Gastrocnemius medialis (tissue), 4 donors: ENCODE measurements around the gene SH2D1B. TPM values are rescaled to one million over a fixed set of nuclear protein-coding genes. Genes with fewer than 3 reads are reported as not detected.

Experiments used
- ATAC-seq, 2 donors: fragments of 150-250 bp; one replicate each; pipeline ENCODE4 v1.9.1; 2016
- DNase-seq, 2 donors: peaks; one replicate each; pipeline ENCODE4 v3.0.0-alpha.2; 2019
- H3K27ac ChIP-seq, 4 donors: fragments of 200-600 bp; sonication (generic); 1 replicate in 1 of 4; 2 replicates in 3 of 4; pipeline ENCODE4 v1.5.1; 2016 to 2018; ENCODE audit warnings: mild to moderate bottlenecking in 2 of 4, moderate library complexity in 1 of 4
- H3K27me3 ChIP-seq, 3 donors: fragments of 200-600 bp; sonication (generic) in 2 of 3; 1 replicate in 1 of 3; 2 replicates in 2 of 3; pipeline versions ENCODE4 v1.5.1 to v1.6.0; 2016 to 2019; ENCODE audit warnings: mild to moderate bottlenecking in 1 of 3, moderate library complexity in 1 of 3
- H3K36me3 ChIP-seq, 2 donors: fragments of 200-600 bp; sonication (generic) in 1 of 2; one replicate each; pipeline ENCODE4 v1.5.1; 2017 to 2018
- H3K4me1 ChIP-seq, 2 donors: fragments of 200-600 bp; sonication (generic) in 1 of 2; one replicate each; pipeline ENCODE4 v1.5.1; 2016 to 2017; ENCODE audit warnings: mild to moderate bottlenecking in 2 of 2
- H3K4me3 ChIP-seq, 4 donors: fragments of 200-600 bp; sonication (generic) in 3 of 4; 1 replicate in 1 of 4; 2 replicates in 3 of 4; pipeline ENCODE4 v1.5.1; 2016 to 2019; ENCODE audit warnings: mild to moderate bottlenecking in 2 of 4
- H3K9me3 ChIP-seq, 3 donors: fragments of 200-600 bp; sonication (generic) in 2 of 3; 1 replicate in 1 of 3; 2 replicates in 2 of 3; pipeline ENCODE4 v1.5.1; 2016 to 2019
- POLR2A ChIP-seq, 2 donors: fragments of 450-650 bp; IDR thresholded peaks; one replicate each; pipeline ENCODE4 v1.6.1; 2017; ENCODE audit warnings: antibody characterized with exemption in 2 of 2, mild to moderate bottlenecking in 2 of 2, moderate library complexity in 2 of 2
- in situ Hi-C, 4 donors: fragments of 200-750 bp; cut with MboI; loops; one replicate each; pipeline versions ENCODE4 v1.15.0 to v1.8.0; 2017; ENCODE audit warnings: low sequenced_read_pairs in 4 of 4
- intact Hi-C: fragments of 100-400 bp; cut with DNase I; formaldehyde crosslinking; loops from one replicate; pipeline ENCODE4 v1.15.1; 2023; ENCODE audit warnings: low total_unique reads
- total RNA-seq, 4 donors: library from RNA; depleted of rRNA; stranded (reverse); fragments of >200 nt; gene quantifications; one replicate each; pipeline versions ENCODE4 v1.1.0 to v1.2.3, GENCODE V29; 2016
- TF ChIP-seq, protein P1 (sequence below), 5 experiments: fragments of 450-650 bp in 3 of 5; fragments of 200-600 bp in 2 of 5; sonication (generic) in 2 of 5; IDR thresholded peaks in 4 of 5; conservative IDR thresholded peaks in 1 of 5; 1 replicate in 4 of 5; 2 replicates in 1 of 5; pipeline ENCODE4 v1.5.1; 2016 to 2019; ENCODE audit warnings: antibody characterized with exemption in 5 of 5, mild to moderate bottlenecking in 3 of 5, moderate library complexity in 3 of 5

The SH2D1B gene
- total RNA-seq, 4 donors from 2014 or later, result 2.1 to 34.2 (median 4.1) TPM

DNA sequence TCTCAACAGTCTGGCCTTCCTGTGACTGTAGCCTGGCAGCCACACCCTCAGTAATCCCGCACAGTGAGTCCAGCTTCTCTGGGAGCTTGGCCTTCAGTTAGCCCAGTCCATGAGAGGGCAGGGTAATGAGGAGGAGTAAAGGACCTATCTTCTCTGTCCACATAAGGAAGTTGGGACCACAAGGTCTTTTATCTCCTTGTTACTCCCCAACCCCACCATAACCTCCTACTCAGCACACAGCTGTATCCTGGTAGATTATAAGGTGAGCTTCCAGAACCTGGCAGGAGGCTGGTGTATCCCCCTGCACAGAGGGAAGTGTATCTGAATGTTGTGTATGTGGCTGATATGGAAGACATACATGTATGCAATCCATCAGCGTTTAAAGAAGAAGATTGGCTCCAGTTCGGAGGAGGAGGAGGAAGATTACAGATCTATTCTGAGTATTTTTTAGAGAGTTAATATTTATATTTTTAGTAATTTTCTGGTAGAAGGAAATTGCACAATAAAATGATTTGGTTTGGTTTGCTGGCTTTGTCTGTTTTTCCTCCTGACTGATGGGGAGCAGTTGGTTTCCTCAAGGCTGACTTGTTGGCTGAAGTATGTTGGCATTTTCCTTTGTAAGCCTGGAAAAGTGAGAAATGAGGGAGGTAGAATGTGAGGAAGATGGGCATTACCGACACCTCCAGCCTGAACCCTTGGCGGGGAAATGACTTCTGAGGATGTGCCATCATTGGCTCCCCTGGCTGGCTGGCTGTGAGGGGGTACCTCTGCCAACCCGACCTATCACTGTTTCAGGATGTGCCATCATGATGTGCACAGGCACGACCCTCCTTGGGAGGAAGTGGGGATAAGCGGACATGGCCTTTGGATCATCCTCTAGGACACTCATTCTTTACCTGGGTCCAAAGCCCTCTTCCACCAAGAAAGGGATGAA lies 25.4 kb downstream of the SH2D1B start:
- intact Hi-C loops, result no loop called here
- Histone ChIP-seq H3K27me3 (peaks cover 0 to 6% (median 0%) of the 10 kb centered on the region in 3 donors), H3K4me3 (no peak overlapping the region), H3K27ac (no peak overlapping the region), H3K4me1 (no peaks in the 10 kb centered on the region), H3K9me3 (no peaks in the 10 kb centered on the region), H3K36me3 (no peaks in the 10 kb centered on the region)
- ATAC-seq, result no peak
- TF ChIP-seq, protein P1, sequence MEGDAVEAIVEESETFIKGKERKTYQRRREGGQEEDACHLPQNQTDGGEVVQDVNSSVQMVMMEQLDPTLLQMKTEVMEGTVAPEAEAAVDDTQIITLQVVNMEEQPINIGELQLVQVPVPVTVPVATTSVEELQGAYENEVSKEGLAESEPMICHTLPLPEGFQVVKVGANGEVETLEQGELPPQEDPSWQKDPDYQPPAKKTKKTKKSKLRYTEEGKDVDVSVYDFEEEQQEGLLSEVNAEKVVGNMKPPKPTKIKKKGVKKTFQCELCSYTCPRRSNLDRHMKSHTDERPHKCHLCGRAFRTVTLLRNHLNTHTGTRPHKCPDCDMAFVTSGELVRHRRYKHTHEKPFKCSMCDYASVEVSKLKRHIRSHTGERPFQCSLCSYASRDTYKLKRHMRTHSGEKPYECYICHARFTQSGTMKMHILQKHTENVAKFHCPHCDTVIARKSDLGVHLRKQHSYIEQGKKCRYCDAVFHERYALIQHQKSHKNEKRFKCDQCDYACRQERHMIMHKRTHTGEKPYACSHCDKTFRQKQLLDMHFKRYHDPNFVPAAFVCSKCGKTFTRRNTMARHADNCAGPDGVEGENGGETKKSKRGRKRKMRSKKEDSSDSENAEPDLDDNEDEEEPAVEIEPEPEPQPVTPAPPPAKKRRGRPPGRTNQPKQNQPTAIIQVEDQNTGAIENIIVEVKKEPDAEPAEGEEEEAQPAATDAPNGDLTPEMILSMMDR (IDR thresholded peaks at IDR 0.05 in 4 of 5, conservative IDR thresholded peaks at IDR 0.05 in 1 of 5), result no peak
- TF ChIP-seq POLR2A (IDR thresholded peaks at IDR 0.05), result no peak
- DNase-seq, result no peak
- in situ Hi-C loops, result no loop called here

DNA sequence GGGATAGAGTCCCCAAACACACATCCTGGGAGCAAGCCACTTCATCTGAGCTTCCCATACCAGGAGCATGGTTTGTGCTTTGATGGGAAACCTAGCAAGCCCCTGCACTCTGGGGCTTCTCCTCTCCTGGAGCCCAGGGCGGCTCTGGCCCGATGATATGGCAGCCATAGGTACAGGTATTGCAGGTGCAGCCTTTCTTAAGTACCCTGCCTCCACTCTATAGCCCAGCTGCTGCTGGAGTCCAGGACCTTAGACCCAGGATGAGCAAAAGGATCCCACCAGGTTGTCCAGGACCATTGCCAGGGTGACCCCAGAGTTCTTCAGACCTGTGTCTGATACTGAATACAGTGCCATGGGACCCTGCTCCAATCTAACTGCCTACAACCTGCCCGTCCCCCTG lies 26.2 kb downstream of the SH2D1B start:
- H3K4me3 ChIP-seq, result no peak overlapping the region
- no peak overlapping the region for H3K27ac ChIP-seq
- no peak for DNase-seq
- no peaks in the 10 kb centered on the region for H3K36me3 ChIP-seq
- TF ChIP-seq, protein P1 (IDR thresholded peaks at IDR 0.05 in 4 of 5, conservative IDR thresholded peaks at IDR 0.05 in 1 of 5), result no peak
- TF ChIP-seq POLR2A (IDR thresholded peaks at IDR 0.05), result no peak
- no peaks in the 10 kb centered on the region for H3K4me1 ChIP-seq
- no peaks in the 10 kb centered on the region for H3K9me3 ChIP-seq
- in situ Hi-C loops (no loop called here), intact Hi-C loops (no loop called here)
- no peak for ATAC-seq
- peaks cover 0 to 3% (median 0%) of the 10 kb centered on the region in 3 donors for H3K27me3 ChIP-seq

DNA sequence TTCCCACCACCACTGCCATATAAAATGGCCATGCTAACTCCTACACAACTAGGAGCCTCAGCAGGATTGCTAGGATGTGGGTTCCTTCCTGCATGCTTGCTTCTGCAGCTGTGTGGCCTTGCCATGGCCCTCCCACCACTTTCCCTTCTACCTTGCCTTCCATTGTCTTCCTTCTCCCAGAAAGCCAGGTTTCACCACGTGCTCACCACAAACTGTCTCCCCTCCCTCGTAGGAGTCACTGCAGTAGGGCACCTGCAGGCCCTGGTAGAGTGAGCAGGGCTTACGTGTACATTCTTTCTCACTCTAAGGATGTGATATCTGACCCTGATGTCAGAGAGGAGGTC lies 26.7 kb downstream of the SH2D1B start:
- H3K4me1 ChIP-seq, result no peaks in the 10 kb centered on the region
- no peak for ATAC-seq
- H3K4me3 ChIP-seq, result no peak overlapping the region
- in situ Hi-C loops (no loop called here), intact Hi-C loops (no loop called here)
- TF ChIP-seq POLR2A (IDR thresholded peaks at IDR 0.05), result no peak
- TF ChIP-seq, protein P1 (IDR thresholded peaks at IDR 0.05 in 4 of 5, conservative IDR thresholded peaks at IDR 0.05 in 1 of 5), result no peak
- DNase-seq, result no peak
- H3K27ac ChIP-seq, result no peak overlapping the region
- no peaks in the 10 kb centered on the region for H3K9me3 ChIP-seq
- no peaks in the 10 kb centered on the region for H3K36me3 ChIP-seq
- no peaks in the 10 kb centered on the region for H3K27me3 ChIP-seq

DNA sequence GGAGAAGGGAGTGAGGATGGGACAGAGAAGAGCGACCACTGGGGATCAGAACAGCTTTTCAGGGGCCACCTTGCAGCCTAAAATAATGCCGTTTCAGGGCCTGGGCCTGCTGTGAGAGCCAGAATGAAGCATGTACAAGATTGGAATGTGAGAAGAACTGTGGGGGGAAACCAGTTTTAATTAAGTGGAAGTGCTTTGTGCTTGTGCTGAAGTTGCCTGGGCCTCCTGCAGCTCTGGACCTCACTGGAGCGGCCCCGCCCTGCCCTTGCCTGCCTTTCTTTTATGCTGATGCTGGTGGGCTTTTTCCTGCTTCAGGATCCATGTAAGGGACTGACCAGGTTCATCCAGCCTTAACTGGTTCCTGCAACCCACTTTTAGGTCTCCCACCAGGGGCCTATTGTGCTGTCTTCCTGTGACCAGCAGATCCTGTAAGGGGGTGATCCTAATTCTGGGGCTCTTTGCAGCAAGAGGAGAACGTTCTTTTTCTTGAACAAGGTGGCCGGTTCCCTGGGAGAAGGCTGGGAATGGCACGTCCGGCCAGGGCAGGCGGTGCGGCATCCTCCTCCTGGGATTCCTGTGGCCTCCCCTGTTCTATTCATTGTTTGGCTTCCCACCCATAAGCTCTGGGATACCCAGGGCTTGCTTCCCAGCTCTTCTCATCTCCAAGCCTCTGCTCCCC lies 27.2 kb downstream of the SH2D1B start:
- in situ Hi-C loops (no loop called here), intact Hi-C loops (no loop called here)
- H3K36me3 ChIP-seq, result no peaks in the 10 kb centered on the region
- H3K4me1 ChIP-seq, result no peaks in the 10 kb centered on the region
- no peaks in the 10 kb centered on the region for H3K27me3 ChIP-seq
- H3K4me3 ChIP-seq, result no peak overlapping the region
- DNase-seq, result no peak
- H3K27ac ChIP-seq, result no peak overlapping the region
- no peak for TF ChIP-seq POLR2A (IDR thresholded peaks at IDR 0.05)
- TF ChIP-seq, protein P1 (IDR thresholded peaks at IDR 0.05 in 4 of 5, conservative IDR thresholded peaks at IDR 0.05 in 1 of 5), result no peak
- H3K9me3 ChIP-seq, result no peaks in the 10 kb centered on the region
- ATAC-seq, result no peak
